HG03060 (cell line): ENCODE measurements around the gene DNAJB5.

ENCODE experiments used
- ATAC-seq: cut with Tn5 transposase; IDR thresholded peaks from one replicate; pipeline ENCODE4 v1.9.1; 2021; ENCODE audit warnings: low read depth, moderate number of reproducible peaks; ENCODE audit not compliant: unreplicated experiment

DNAJB5 gene

GRCh38 chr9:35044071-35044470, 54.5 kb downstream of the DNAJB5 start:
- no peak for ATAC-seq
